Erythroblast (primary cell): ENCODE results near the gene NUDT13.

Experiments
- GATA1 ChIP-seq: IDR thresholded peaks from 2 replicates; pipeline ENCODE4 v1.6.1; 2011; ENCODE audit warnings: low read depth, mild to moderate bottlenecking, control low read depth, low read length, moderate library complexity
- POLR2A ChIP-seq: IDR thresholded peaks from 2 replicates; pipeline ENCODE4 v1.6.1; 2011; ENCODE audit warnings: mild to moderate bottlenecking, low read length

- TF ChIP-seq POLR2A (no peak), GATA1 (no peak)
Observed at GRCh38 chr10:73065441-73065840, 44.8 kb upstream of the NUDT13 start.
